Measurements from ENCODE around the gene ALKBH3. TPM values are rescaled to one million over a fixed set of nuclear protein-coding genes. Genes with fewer than 3 reads are reported as not detected.

Gene ALKBH3
- total and polyA plus RNA-seq, 3 donors from 2014 or later: 39.9 to 45.8 (median 45.4) TPM

DNA sequence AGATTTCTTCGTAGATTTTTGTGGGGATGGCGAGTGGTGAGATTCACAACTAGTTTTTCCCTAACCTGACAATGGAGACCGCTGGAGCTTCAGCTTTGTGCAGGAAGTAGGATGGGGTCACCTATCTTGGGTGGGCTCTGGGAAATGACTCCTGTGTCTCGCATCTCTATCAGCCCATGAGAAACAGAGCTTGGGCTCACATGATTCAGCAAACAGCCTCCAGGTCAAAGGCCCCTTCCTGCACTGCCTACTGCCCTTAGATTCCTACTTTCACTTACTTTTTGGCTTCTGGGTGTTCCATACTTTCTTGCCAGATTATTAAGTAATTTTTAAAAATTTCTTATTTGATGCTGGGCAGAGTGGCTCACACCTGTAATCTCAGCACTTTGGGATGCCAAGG is 88.1 kb downstream of the ALKBH3 start:
- intact Hi-C loops (cut with DNase I; ENCODE audit: low total_unique reads): no loop called here
- H3K4me3 ChIP-seq: no peak overlapping the region
- TF ChIP-seq POLR2A (IDR thresholded peaks at IDR 0.05) (no peak), CTCF (IDR thresholded peaks at IDR 0.05) (no peak)
- 91 to 93% methylated on average over 4 of the region's 4 CpGs for WGBS, 2 donors
- no peak for DNase-seq
- no peak overlapping the region for H3K27ac ChIP-seq
- no peaks in the 10 kb centered on the region for H3K9me3 ChIP-seq
- H3K4me1 ChIP-seq: peaks cover 9% of the 10 kb centered on the region
- H3K36me3 ChIP-seq (ENCODE audit: low read depth, missing control alignments): no peaks in the 10 kb centered on the region
- no peaks in the 10 kb centered on the region for H3K27me3 ChIP-seq

GRCh38 chr11:43969543-43969942 is 88.9 kb downstream of the ALKBH3 start:
- intact Hi-C loops (cut with DNase I; ENCODE audit: low total_unique reads): no loop called here
- TF ChIP-seq CTCF (IDR thresholded peaks at IDR 0.05): no peak
- no peak for TF ChIP-seq POLR2A (IDR thresholded peaks at IDR 0.05)
- no peak for DNase-seq
- no peaks in the 10 kb centered on the region for H3K9me3 ChIP-seq
- H3K36me3 ChIP-seq (ENCODE audit: low read depth, missing control alignments): no peaks in the 10 kb centered on the region
- H3K27me3 ChIP-seq: no peaks in the 10 kb centered on the region
- WGBS, 2 donors: 13 to 34% methylated on average over 4 of the region's 4 CpGs
- no peak overlapping the region for H3K4me3 ChIP-seq
- H3K4me1 ChIP-seq: peaks cover 9% of the 10 kb centered on the region
- no peak overlapping the region for H3K27ac ChIP-seq

Other genes starting within 250 kb of the ALKBH3 start
- 100 to 1,000 TPM in 1 of 2 donors, 10 to 100 TPM in 1; 93.5 to 113 TPM for gene HSD17B12, start 200.1 kb upstream of the ALKBH3 start, total RNA-seq
- 59.6 TPM for gene HSD17B12, start 200.1 kb upstream of the ALKBH3 start, polyA plus RNA-seq (ENCODE audit: insufficient read depth, low read depth, low replicate concordance)
- gene C11orf96, start 61.8 kb downstream of the ALKBH3 start, total RNA-seq: 100 to 1,000 TPM; 207 TPM
- gene C11orf96, start 61.8 kb downstream of the ALKBH3 start, polyA plus RNA-seq (ENCODE audit: insufficient read depth, low read depth, low replicate concordance): 67.4 TPM
- under 1 TPM; 0.25 to 0.79 TPM for gene ACCSL, start 167.2 kb downstream of the ALKBH3 start, total RNA-seq
- gene ACCSL, start 167.2 kb downstream of the ALKBH3 start, polyA plus RNA-seq (ENCODE audit: insufficient read depth, low read depth, low replicate concordance): 0.67 TPM
- gene ACCS, start 185.4 kb downstream of the ALKBH3 start, total RNA-seq: 10 to 100 TPM; 63.0 to 65.4 TPM
- 33.4 TPM for gene ACCS, start 185.4 kb downstream of the ALKBH3 start, polyA plus RNA-seq (ENCODE audit: insufficient read depth, low read depth, low replicate concordance)
- 10 to 100 TPM; 60.9 to 71.2 TPM for gene EXT2, start 214.8 kb downstream of the ALKBH3 start, total RNA-seq
- gene EXT2, start 214.8 kb downstream of the ALKBH3 start, polyA plus RNA-seq (ENCODE audit: insufficient read depth, low read depth, low replicate concordance): 47.5 TPM

All from testis (tissue), 3 donors.